Measurements from ENCODE around the gene TRPM8. TPM values are rescaled to one million over a fixed set of nuclear protein-coding genes. Genes with fewer than 3 reads are reported as not detected.

The TRPM8 gene
- total RNA-seq, 2 experiments from 2014 or later, result not detected

- ChIA-PET POLR2A (no interaction called here), CTCF (no interaction called here)
- ATAC-seq (ENCODE audit: poor library complexity), result no peak
- TF ChIP-seq CTCF (IDR thresholded peaks at IDR 0.05), result no peak
- Mint-ChIP-seq H3K4me1 (ENCODE audit: low read depth) (peaks cover 2% of the 10 kb centered on the region), H3K4me3 (no peak overlapping the region), H3K36me3 (ENCODE audit: low read depth) (no peaks in the 10 kb centered on the region), H3K27me3 (peaks cover 65% of the 10 kb centered on the region), H3K9me3 (peaks cover 7% of the 10 kb centered on the region), H3K27ac (no peak overlapping the region)
- DNase-seq, result no peak
- peaks cover 14 to 26% of the 10 kb centered on the region in 2 experiments for H3K27me3 ChIP-seq (ENCODE audit: control insufficient read depth in 1 of 2, insufficient read depth in 2 of 2, low read length in 2 of 2)
- H3K4me1 ChIP-seq (ENCODE audit: insufficient read depth, low read length), result no peaks in the 10 kb centered on the region
- no peak overlapping the region for H3K27ac ChIP-seq (ENCODE audit: low read depth in 1 of 2, low read length in 2 of 2)
- intact Hi-C loops (cut with DNase I, micrococcal nuclease), result no loop called here
- no peaks in the 10 kb centered on the region for H3K36me3 ChIP-seq (ENCODE audit: insufficient read depth, low read length)
- H3K9me3 ChIP-seq (ENCODE audit: control insufficient read depth in 1 of 2, insufficient read depth in 1 of 2, low read length in 2 of 2), result peaks cover 0 to 10% of the 10 kb centered on the region in 2 experiments
- H3K4me3 ChIP-seq (ENCODE audit: low read length), result no peak overlapping the region
These were observed 27.1 kb downstream of the TRPM8 start for GRCh38 chr2:233944269-233944668.

GRCh38 chr2:233944722-233945121 lies 27.5 kb downstream of the TRPM8 start:
- TF ChIP-seq CTCF (IDR thresholded peaks at IDR 0.05), result no peak
- H3K9me3 Mint-ChIP-seq, result peaks cover 7% of the 10 kb centered on the region
- H3K27ac Mint-ChIP-seq, result no peak overlapping the region
- Histone ChIP-seq H3K36me3 (ENCODE audit: insufficient read depth, low read length) (no peaks in the 10 kb centered on the region), H3K4me3 (ENCODE audit: low read length) (no peak overlapping the region), H3K9me3 (ENCODE audit: control insufficient read depth in 1 of 2, insufficient read depth in 1 of 2, low read length in 2 of 2) (peaks cover 0 to 10% of the 10 kb centered on the region in 2 experiments), H3K4me1 (ENCODE audit: insufficient read depth, low read length) (no peaks in the 10 kb centered on the region), H3K27ac (ENCODE audit: low read depth in 1 of 2, low read length in 2 of 2) (no peak overlapping the region), H3K27me3 (ENCODE audit: control insufficient read depth in 1 of 2, insufficient read depth in 2 of 2, low read length in 2 of 2) (peaks cover 14 to 21% of the 10 kb centered on the region in 2 experiments)
- CTCF ChIA-PET, result no interaction called here
- no peaks in the 10 kb centered on the region for H3K36me3 Mint-ChIP-seq (ENCODE audit: low read depth)
- intact Hi-C loops (cut with DNase I, micrococcal nuclease), result no loop called here
- H3K4me3 Mint-ChIP-seq, result no peak overlapping the region
- POLR2A ChIA-PET, result no interaction called here
- H3K4me1 Mint-ChIP-seq (ENCODE audit: low read depth), result no peaks in the 10 kb centered on the region
- ATAC-seq (ENCODE audit: poor library complexity), result no peak
- H3K27me3 Mint-ChIP-seq, result peaks cover 61% of the 10 kb centered on the region
- DNase-seq, result no peak

- no peaks in the 10 kb centered on the region for H3K4me1 Mint-ChIP-seq (ENCODE audit: low read depth)
- intact Hi-C loops (cut with DNase I, micrococcal nuclease), result no loop called here
- ATAC-seq (ENCODE audit: poor library complexity) (no peak), DNase-seq (no peak)
- H3K4me3 Mint-ChIP-seq, result no peak overlapping the region
- Histone ChIP-seq H3K27me3 (ENCODE audit: control insufficient read depth in 1 of 2, insufficient read depth in 2 of 2, low read length in 2 of 2) (peaks cover 14 to 17% of the 10 kb centered on the region in 2 experiments), H3K36me3 (ENCODE audit: insufficient read depth, low read length) (no peaks in the 10 kb centered on the region), H3K4me1 (ENCODE audit: insufficient read depth, low read length) (no peaks in the 10 kb centered on the region), H3K4me3 (ENCODE audit: low read length) (no peak overlapping the region), H3K27ac (ENCODE audit: low read depth in 1 of 2, low read length in 2 of 2) (no peak overlapping the region), H3K9me3 (ENCODE audit: control insufficient read depth in 1 of 2, insufficient read depth in 1 of 2, low read length in 2 of 2) (peaks cover 0 to 10% of the 10 kb centered on the region in 2 experiments)
- peaks cover 7% of the 10 kb centered on the region for H3K9me3 Mint-ChIP-seq
- no peak overlapping the region for H3K27ac Mint-ChIP-seq
- POLR2A ChIA-PET, result no interaction called here
- no peak for TF ChIP-seq CTCF (IDR thresholded peaks at IDR 0.05)
- peaks cover 61% of the 10 kb centered on the region for H3K27me3 Mint-ChIP-seq
- CTCF ChIA-PET, result no interaction called here
- no peaks in the 10 kb centered on the region for H3K36me3 Mint-ChIP-seq (ENCODE audit: low read depth)
These were observed 28.0 kb downstream of the TRPM8 start for GRCh38 chr2:233945146-233945545.
